NOMO-1 (cell line): ENCODE data around the gene SLC35E1.

Experiments
- DNase-seq, 2 experiments: peaks; one replicate each; lab custom pipeline; 2025; ENCODE audit not compliant: unreplicated experiment in 2 of 2; lab: John Stamatoyannopoulos, UW

The SLC35E1 gene

GRCh38 chr19:16572332-16573211 is at the start of gene SLC35E1:
TSS of gene SLC35E1 (minus strand) at chr19:16572415. CDS start at chr19:16572364, 51 bp downstream.
- DNase-seq, result peak; percentile 94 to 97

GRCh38 chr19:16621165-16621800 is 49.1 kb upstream of the SLC35E1 start:
- DNase-seq, result no peak

DNA sequence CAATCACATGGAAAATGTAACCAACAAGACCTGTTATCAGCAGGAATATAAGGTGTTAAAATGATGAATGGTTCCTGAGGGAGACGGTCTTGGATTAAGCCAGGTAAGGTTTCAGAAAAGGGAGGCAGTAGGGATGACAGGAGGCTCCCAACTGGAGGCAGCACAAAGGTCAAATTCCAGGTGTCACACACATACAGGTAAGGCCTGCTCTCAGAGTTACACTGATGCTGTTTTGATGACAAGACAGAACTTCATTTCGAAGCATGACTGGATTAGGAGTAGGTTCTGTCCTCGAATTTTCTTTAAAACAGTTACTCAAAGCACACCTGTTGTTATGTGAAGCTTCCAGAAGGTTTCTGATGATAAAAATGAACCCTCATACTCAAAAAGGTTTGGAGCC is 48.4 kb upstream of the SLC35E1 start:
- no peak for DNase-seq

DNA sequence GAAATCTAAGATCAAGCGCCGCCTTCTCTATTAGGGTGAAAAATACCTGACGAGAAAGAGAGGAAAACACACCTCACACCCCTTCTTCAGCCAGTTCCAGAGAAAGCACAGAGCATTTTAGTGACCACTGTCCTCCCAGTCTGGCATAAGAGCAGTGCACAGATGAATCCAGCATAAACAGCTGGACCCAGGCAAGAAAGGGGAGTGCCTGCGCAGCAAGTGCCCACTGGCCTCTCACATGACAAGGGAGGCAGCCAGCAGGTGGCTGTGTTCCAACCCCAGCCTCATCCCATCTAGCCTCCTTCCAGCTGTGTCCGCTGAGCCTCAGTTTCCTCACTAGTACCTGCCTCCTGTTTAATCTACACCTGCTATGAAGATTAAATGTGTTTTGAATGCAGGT is 47.8 kb upstream of the SLC35E1 start:
- no peak for DNase-seq

DNA sequence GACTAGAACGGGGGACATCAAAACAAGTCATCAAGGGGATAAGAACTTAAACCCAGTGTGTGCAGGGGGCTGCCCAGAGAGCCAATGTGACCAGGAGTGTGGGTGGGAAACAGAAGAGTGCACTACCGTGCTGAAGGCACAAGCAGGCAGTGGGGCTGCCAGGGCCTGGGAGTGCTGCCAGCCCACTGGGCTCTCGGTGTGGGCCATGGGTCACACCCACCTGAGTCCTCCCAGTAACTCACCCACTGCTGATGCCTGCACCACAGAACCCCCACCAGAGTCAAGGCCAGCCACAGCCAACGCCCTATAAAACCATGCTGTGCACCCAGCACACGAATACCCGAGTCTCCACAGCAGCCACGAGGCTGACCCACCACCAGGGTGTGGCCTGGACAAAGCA is 47.2 kb upstream of the SLC35E1 start:
- DNase-seq, result no peak

GRCh38 chr19:16618248-16618647 is 46.0 kb upstream of the SLC35E1 start:
- no peak for DNase-seq

- DNase-seq, result no peak
These were observed 43.6 kb upstream of the SLC35E1 start for GRCh38 chr19:16615808-16616207.

DNA sequence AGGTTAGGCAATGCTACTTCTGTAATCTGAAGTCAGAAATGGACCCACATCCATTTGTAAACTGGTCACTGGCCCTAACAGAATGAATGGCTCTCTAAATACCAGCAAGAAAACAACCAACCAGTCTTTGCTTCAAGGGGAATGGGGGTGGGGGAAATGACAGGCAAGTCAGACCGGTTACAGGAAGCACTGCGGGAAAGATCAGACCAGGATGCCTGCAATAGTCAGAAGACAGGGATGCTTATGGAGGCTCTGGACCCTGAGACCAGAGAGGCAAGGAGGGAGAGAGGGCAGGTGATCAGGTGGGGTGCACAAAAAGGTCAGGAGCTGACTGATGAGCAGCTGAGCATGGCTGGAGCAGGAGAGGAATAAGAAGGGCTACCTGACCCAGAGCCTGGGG is 42.7 kb upstream of the SLC35E1 start:
- no peak for DNase-seq

DNA sequence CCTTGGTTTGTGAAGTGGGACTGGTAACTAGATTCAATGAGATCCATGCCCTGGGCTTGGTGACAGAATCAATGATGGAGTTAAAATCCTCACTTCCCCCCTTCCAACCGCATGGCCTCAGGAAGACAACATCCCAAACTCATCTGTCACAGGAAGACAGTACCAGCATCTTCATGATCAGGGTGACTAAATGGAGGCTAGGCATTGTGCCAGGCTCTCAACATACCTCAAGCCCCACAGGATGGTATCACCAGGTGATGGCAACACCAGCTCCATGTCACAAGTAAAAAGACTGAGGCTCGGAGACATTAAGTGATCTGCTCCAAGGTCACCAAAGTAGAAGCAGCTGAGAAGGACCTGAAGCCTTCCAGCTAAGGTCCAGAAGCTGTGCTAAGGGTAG is 41.6 kb upstream of the SLC35E1 start:
- DNase-seq, result no peak

DNA sequence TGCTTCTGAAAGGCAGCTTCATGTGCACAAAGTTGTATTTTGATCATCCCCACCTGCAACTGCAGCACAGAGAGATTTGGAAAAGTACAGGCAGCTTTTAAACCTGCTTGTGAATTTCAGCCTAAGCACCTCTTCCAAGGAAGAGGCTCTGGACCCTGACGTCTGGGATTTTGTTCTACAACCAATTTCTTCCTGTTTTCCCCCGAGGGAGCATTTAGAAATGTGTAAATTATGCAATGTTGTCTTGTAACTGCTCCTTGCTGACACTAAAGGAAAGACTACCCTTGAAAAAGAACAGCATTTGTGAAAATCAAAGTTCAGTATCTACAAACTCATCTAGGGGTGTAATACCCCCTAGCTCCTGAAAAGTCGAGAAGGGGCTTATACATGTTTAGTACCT is 40.4 kb upstream of the SLC35E1 start:
- peak in 1 of 2 experiments; percentile 30 for DNase-seq

DNA sequence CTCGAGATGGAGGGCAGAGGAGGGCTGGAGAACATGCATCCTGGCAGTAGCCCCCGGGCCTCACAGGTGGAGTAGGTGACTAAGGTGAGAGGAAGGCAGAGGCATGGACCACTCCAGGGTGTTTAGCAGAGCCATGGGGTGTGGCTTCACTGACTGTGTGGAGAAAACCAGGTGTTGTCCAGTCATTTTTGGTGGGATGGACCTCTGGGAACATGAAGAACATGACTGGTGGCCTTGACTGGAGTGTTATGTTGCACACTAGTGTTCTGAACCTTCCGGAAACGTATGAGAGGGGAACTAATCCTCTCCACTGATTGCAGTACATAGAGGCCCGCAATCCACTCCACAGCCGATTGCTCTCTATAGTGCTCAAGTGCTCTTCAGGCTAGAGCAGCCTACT is 38.9 kb upstream of the SLC35E1 start:
- no peak for DNase-seq

- no peak for DNase-seq
These were observed 37.4 kb upstream of the SLC35E1 start for GRCh38 chr19:16609511-16610200.

DNA sequence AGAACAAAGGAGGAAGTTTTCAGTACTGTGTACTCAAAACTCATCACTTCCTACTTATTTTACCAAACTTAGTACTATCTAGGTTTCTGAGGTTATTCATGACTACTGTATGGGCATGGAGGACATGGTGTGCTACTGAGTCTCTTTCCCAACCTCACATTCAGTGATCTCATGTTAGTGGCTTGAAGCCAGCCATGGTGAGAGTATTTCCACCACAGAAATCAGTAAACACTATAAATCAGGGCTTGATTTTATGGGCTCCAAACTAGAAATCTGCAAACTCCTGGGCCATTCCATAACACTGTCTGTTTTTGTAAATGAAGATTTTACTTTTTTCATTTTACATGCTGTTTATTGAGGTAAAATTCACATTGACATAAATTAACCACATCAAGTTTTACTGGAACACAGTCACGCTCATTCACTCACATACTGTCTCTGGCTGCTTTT is 36.1 kb upstream of the SLC35E1 start:
- DNase-seq, result peak; percentile 16 to 76

GRCh38 chr19:16607819-16608218 is 35.6 kb upstream of the SLC35E1 start:
- no peak for DNase-seq

DNA sequence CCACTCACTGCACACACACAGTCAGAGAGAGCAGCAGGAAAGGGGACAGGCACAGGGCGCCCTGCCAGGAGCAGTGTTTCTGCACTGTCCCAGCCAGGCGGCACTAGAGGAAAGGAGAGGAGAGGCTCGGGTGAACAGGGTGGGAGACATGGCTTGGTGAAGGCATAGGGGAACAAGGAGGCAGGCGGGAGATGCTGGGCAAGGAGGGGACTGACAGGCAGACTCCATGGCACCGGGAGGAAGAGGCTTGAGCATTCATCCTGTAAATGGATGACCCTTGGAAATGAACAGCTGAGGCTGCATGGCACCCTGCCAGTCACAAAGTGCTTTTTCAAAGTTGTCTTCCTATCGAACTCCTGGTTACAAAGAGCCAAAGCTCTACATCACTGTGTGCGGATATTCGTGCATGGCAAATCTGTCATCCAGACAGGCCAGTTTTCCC is 33.4 kb upstream of the SLC35E1 start:
- DNase-seq, result no peak

- DNase-seq, result no peak
These were observed 32.9 kb upstream of the SLC35E1 start for GRCh38 chr19:16605115-16605514.

DNA sequence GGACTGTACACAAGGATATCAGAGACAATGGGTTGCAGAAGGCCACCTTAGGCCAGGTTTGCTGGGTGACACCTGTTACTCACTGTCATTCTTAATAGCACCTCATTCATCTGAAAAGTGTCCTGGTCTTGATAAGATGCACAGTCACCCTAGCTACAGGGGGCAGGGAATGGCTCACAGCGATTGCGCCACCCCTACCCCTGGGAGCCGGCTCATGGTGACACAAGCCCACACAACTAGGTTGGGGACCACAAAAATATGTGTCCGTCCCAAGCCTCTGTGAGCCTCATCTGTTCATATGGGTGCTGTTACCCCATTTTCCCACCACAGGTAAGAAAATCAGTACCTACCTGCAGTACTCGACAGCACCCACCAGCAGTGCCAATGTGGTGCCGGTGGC is 32.4 kb upstream of the SLC35E1 start:
- DNase-seq, result no peak

DNA sequence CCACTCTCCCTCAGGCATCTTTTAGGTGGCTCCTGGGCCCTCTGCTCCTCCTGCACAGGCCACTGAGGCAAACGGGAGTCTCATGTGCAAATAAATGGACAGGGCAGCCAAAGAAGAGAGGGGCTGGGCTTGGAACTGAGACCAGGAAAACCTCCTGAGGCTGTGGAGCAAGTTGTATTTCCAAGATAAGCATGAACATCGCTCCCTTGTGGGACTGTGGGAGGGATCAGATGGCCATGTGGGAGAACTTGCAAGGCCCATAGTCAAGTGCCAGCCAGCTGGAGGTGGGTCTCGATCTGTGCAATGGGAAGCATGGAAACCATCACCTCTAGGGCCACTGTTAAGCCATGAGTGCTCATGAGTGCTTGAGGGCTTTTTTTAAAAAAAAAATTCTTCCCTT is 30.9 kb upstream of the SLC35E1 start:
- DNase-seq, result no peak

DNA sequence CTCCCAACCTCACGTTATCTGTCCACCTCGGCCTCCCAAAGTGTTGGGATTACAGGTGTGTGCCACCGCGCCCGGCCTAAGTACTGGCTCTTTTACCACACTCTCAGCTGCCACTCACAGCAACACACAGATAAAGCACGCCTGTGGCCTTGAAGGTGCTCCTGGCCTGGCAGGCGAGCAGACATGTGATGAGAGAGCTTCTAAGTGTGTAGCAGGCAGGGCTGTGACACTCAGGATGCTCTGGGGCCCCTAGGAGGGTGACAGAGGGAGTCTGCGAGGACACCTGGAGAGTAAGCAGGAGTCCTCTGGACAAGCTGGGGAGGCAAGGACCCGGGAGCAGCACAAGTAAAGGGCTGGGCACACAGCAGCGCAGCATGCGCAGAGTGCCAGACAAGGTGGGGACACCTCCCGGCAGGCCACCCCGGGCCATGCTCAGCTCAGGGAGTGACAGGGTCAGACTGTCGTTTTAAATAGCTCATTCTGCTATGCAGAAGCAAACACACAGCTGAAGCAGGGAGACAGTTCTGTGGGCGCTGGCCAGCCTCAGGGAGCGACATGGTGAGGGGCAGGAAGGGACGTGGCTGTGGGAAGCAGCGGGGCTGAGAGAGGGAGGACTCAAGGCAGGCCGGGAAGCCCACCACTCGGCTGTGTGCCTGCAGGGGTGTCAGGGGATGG is 29.3 kb upstream of the SLC35E1 start:
- no peak for DNase-seq

- DNase-seq, result no peak
These were observed 28.6 kb upstream of the SLC35E1 start for GRCh38 chr19:16600824-16601223.
